ENCODE results near the gene FBN2.

FBN2 gene

DNA sequence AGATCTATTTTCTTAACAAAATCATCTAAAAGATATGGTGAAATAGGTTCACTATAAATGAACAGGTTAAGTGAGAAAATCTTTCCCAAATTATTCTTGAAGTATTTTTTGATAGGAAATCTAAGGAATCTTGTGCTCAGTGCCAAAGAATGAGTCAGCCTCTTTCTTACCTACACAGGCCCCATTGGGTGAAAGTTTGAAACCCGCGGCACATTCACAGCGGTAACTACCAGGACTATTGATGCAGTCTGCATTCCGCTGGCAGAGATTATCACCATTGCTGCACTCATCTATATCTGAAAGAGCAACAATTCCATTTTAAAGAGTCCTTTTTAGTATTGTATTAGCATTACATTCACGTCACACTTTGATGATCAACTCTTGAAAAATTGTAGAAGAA, 232.7 kb downstream of the FBN2 start:
- H3K27ac ChIP-seq = no peak overlapping the region
- no peaks in the 10 kb centered on the region for H4K20me1 ChIP-seq (ENCODE audit: insufficient read depth)
- H3K79me2 ChIP-seq (ENCODE audit: insufficient read depth, low read depth) = no peaks in the 10 kb centered on the region
- H3K4me1 ChIP-seq (ENCODE audit: low read depth, poor library complexity, severe bottlenecking) = no peaks in the 10 kb centered on the region
- no peak overlapping the region for H2AFZ ChIP-seq (ENCODE audit: low read depth)
- no peak overlapping the region for H3K9ac ChIP-seq
- H3K27me3 ChIP-seq (ENCODE audit: insufficient read depth, low read depth) = no peaks in the 10 kb centered on the region
- TF ChIP-seq, protein P1, sequence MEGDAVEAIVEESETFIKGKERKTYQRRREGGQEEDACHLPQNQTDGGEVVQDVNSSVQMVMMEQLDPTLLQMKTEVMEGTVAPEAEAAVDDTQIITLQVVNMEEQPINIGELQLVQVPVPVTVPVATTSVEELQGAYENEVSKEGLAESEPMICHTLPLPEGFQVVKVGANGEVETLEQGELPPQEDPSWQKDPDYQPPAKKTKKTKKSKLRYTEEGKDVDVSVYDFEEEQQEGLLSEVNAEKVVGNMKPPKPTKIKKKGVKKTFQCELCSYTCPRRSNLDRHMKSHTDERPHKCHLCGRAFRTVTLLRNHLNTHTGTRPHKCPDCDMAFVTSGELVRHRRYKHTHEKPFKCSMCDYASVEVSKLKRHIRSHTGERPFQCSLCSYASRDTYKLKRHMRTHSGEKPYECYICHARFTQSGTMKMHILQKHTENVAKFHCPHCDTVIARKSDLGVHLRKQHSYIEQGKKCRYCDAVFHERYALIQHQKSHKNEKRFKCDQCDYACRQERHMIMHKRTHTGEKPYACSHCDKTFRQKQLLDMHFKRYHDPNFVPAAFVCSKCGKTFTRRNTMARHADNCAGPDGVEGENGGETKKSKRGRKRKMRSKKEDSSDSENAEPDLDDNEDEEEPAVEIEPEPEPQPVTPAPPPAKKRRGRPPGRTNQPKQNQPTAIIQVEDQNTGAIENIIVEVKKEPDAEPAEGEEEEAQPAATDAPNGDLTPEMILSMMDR (conservative IDR thresholded peaks at IDR 0.05; ENCODE audit: low read depth, low read length) = no peak
- no peak overlapping the region for H3K4me3 ChIP-seq (IDR thresholded peaks at IDR 0.05; ENCODE audit: insufficient read depth, low read depth, low read length)
- no peak overlapping the region for H3K4me2 ChIP-seq
- H3K36me3 ChIP-seq (ENCODE audit: insufficient read depth) = no peaks in the 10 kb centered on the region

DNA sequence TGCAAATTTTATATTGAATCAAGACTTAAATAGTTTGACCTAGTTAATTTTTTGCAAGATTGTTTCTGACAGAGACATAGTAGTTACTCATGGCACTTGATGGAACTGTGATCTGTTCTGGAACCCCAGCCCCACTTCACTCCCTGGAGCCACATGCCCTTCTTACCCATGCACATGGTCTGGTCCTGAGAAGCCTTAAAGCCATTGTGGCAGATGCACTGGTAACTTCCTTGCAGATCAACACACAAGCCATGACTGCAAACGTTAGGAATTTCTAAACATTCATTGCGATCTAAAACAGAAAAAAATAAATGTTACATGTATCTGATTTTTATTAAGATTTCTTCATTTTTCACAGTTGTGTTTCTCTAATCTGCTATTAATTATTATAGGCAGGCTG, 233.3 kb downstream of the FBN2 start:
- no peak overlapping the region for H3K4me2 ChIP-seq
- no peak overlapping the region for H2AFZ ChIP-seq (ENCODE audit: low read depth)
- TF ChIP-seq, protein P1 (conservative IDR thresholded peaks at IDR 0.05; ENCODE audit: low read depth, low read length) = no peak
- H3K79me2 ChIP-seq (ENCODE audit: insufficient read depth, low read depth) = no peaks in the 10 kb centered on the region
- no peak overlapping the region for H3K4me3 ChIP-seq (IDR thresholded peaks at IDR 0.05; ENCODE audit: insufficient read depth, low read depth, low read length)
- no peak overlapping the region for H3K9ac ChIP-seq
- H3K27ac ChIP-seq = no peak overlapping the region
- no peaks in the 10 kb centered on the region for H4K20me1 ChIP-seq (ENCODE audit: insufficient read depth)
- H3K27me3 ChIP-seq (ENCODE audit: insufficient read depth, low read depth) = no peaks in the 10 kb centered on the region
- H3K4me1 ChIP-seq (ENCODE audit: low read depth, poor library complexity, severe bottlenecking) = no peaks in the 10 kb centered on the region
- H3K36me3 ChIP-seq (ENCODE audit: insufficient read depth) = no peaks in the 10 kb centered on the region

DNA sequence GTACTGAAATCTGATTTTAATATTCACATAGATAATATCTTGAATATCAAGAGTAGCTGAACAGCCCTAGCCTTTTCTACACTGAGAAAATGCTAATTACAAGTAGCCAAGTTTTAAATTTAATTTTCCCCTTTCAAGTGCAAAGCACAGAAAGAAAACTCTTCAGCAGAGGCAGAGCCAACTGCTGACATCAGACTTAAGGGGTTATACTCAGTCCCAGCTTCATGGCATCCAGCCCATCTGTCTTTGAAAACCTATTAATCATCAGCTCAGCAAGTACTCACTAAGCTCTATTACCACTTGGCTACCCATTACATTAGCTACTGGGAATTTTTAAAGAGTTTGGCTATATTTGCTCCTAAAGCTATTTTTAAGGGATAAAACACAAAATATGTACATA, 234.0 kb downstream of the FBN2 start:
- Histone ChIP-seq H4K20me1 (ENCODE audit: insufficient read depth) (no peaks in the 10 kb centered on the region), H2AFZ (ENCODE audit: low read depth) (no peak overlapping the region), H3K36me3 (ENCODE audit: insufficient read depth) (no peaks in the 10 kb centered on the region), H3K27me3 (ENCODE audit: insufficient read depth, low read depth) (no peaks in the 10 kb centered on the region), H3K4me1 (ENCODE audit: low read depth, poor library complexity, severe bottlenecking) (no peaks in the 10 kb centered on the region), H3K4me2 (no peak overlapping the region), H3K4me3 (IDR thresholded peaks at IDR 0.05; ENCODE audit: insufficient read depth, low read depth, low read length) (no peak overlapping the region), H3K9ac (no peak overlapping the region), H3K27ac (no peak overlapping the region), H3K79me2 (ENCODE audit: insufficient read depth, low read depth) (no peaks in the 10 kb centered on the region)
- TF ChIP-seq, protein P1 (conservative IDR thresholded peaks at IDR 0.05; ENCODE audit: low read depth, low read length) = no peak

DNA sequence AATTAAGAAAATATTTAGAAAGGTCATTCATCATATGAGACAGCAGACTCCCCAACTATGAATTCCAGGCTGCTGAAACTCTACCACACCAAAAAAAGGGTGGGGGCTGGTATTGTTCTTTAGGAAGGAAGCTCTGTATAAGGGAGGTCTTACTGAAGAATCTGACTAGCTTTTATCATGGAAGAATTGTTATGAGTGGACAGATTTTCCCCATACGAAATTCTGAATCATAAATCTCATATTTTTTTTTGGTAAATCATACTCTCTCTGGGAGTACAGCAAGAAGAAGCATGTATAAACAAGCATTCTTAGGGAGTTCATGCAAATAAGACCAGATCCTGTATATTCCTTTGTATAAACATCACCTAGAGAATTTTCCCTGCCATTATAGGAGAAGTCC, 234.5 kb downstream of the FBN2 start:
- no peak overlapping the region for H2AFZ ChIP-seq (ENCODE audit: low read depth)
- H3K4me1 ChIP-seq (ENCODE audit: low read depth, poor library complexity, severe bottlenecking) = no peaks in the 10 kb centered on the region
- H3K36me3 ChIP-seq (ENCODE audit: insufficient read depth) = no peaks in the 10 kb centered on the region
- no peak overlapping the region for H3K9ac ChIP-seq
- H3K27ac ChIP-seq = no peak overlapping the region
- H3K4me3 ChIP-seq (IDR thresholded peaks at IDR 0.05; ENCODE audit: insufficient read depth, low read depth, low read length) = no peak overlapping the region
- no peaks in the 10 kb centered on the region for H3K27me3 ChIP-seq (ENCODE audit: insufficient read depth, low read depth)
- H4K20me1 ChIP-seq (ENCODE audit: insufficient read depth) = no peaks in the 10 kb centered on the region
- H3K79me2 ChIP-seq (ENCODE audit: insufficient read depth, low read depth) = no peaks in the 10 kb centered on the region
- TF ChIP-seq, protein P1 (conservative IDR thresholded peaks at IDR 0.05; ENCODE audit: low read depth, low read length) = no peak
- H3K4me2 ChIP-seq = no peak overlapping the region

DNA sequence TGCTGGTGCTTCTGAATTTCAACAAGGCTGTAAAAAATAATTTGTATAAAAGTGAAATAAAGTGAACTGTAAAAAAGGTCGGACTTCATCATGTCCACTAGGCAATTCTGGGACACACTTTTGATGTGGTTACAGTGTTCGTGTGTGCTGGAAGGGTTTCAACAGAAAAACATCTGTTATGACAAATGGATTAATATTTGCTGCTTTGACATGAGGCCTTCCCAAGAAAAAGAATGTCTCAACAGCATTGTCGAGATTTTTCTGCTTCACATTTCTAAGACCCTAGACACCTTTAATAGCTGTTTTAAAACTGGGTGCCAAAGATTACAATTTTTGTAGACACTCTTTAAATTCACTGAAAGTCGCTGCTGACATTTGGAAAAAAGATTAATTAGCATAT, 237.9 kb downstream of the FBN2 start:
- Histone ChIP-seq H2AFZ (ENCODE audit: low read depth) (no peak overlapping the region), H3K4me2 (no peak overlapping the region), H3K79me2 (ENCODE audit: insufficient read depth, low read depth) (no peaks in the 10 kb centered on the region), H3K4me3 (IDR thresholded peaks at IDR 0.05; ENCODE audit: insufficient read depth, low read depth, low read length) (no peak overlapping the region), H3K27ac (no peak overlapping the region), H3K27me3 (ENCODE audit: insufficient read depth, low read depth) (no peaks in the 10 kb centered on the region), H4K20me1 (ENCODE audit: insufficient read depth) (no peaks in the 10 kb centered on the region), H3K4me1 (ENCODE audit: low read depth, poor library complexity, severe bottlenecking) (no peaks in the 10 kb centered on the region), H3K36me3 (ENCODE audit: insufficient read depth) (no peaks in the 10 kb centered on the region), H3K9ac (no peak overlapping the region)
- TF ChIP-seq, protein P1 (conservative IDR thresholded peaks at IDR 0.05; ENCODE audit: low read depth, low read length) = no peak
